K562 (cell line): Measurements from ENCODE around the gene POLD4. TPM values are rescaled to one million over a fixed set of nuclear protein-coding genes. Genes with fewer than 3 reads are reported as not detected.
A peak's percentile ranks its signal among the peaks of the same experiment; 100 is the strongest.

ENCODE experiments used
- FOXA1 ChIP-seq: fragments of 450-650 bp; IDR thresholded peaks from 2 replicates; pipeline ENCODE4 v1.6.1; 2016; ENCODE audit warnings: mild to moderate bottlenecking, borderline replicate concordance
- GTF2F1 ChIP-seq: IDR thresholded peaks from 2 replicates; pipeline ENCODE4 v1.6.1; 2011; ENCODE audit warnings: low read depth, low read length, improper control_type of control experiment
- HLTF ChIP-seq: fragments of 450-650 bp; IDR thresholded peaks from 2 replicates; pipeline ENCODE4 v1.6.1; 2016
- LARP7 ChIP-seq: fragments of 450-650 bp; IDR thresholded peaks from 2 replicates; pipeline ENCODE4 v1.6.1; 2016
- LEF1 ChIP-seq: fragments of 450-650 bp; IDR thresholded peaks from 2 replicates; pipeline ENCODE4 v1.6.1; 2016; ENCODE audit warnings: mild to moderate bottlenecking
- MCM3 ChIP-seq: fragments of 450-650 bp; IDR thresholded peaks from 2 replicates; pipeline ENCODE4 v1.6.1; 2016
- MEF2A ChIP-seq: IDR thresholded peaks from 2 replicates; pipeline ENCODE4 v1.6.1; 2011; ENCODE audit warnings: low read depth, mild to moderate bottlenecking, low read length, moderate library complexity; ENCODE audit not compliant: control insufficient read depth
- PRDM10 ChIP-seq: fragments of 450-650 bp; IDR thresholded peaks from 2 replicates; pipeline ENCODE4 v1.6.1; 2018; ENCODE audit not compliant: partially characterized antibody
- PYGO2 ChIP-seq: fragments of 450-650 bp; IDR thresholded peaks from 2 replicates; pipeline ENCODE4 v1.6.1; 2016; ENCODE audit warnings: mild to moderate bottlenecking, missing genetic modification characterization, moderate library complexity, missing compliant biosample characterization
- RB1 ChIP-seq: fragments of 450-650 bp; IDR thresholded peaks from 2 replicates; pipeline ENCODE4 v1.6.1; 2017; ENCODE audit warnings: low read depth, mild to moderate bottlenecking
- RNF219 ChIP-seq: fragments of 250-450 bp; sonication (Bioruptor Pico); IDR thresholded peaks from 2 replicates; pipeline ENCODE4 v1.5.0; 2022; ENCODE audit warnings: mild to moderate bottlenecking
- SMARCA5 ChIP-seq: fragments of 450-650 bp; IDR thresholded peaks from 2 replicates; pipeline ENCODE4 v1.6.1; 2016
- SMARCE1 ChIP-seq: fragments of 450-650 bp; IDR thresholded peaks from 2 replicates; pipeline ENCODE4 v1.7.1; 2016; ENCODE audit warnings: mild to moderate bottlenecking
- TFE3 ChIP-seq: fragments of 450-650 bp; formaldehyde crosslinking; IDR thresholded peaks from 2 replicates; pipeline ENCODE4 v1.4.0; 2020; ENCODE audit warnings: mild to moderate bottlenecking, mixed read lengths
- ZBTB11 ChIP-seq, 3 experiments: fragments of 200-800 bp in 1 of 3; fragments of 250-450 bp in 1 of 3; fragments of 450-650 bp in 1 of 3; sonication (Bioruptor Pico) in 1 of 3; sonication (Bioruptor generic) in 1 of 3; formaldehyde crosslinking in 1 of 3; IDR thresholded peaks; 2 replicates each; pipeline versions ENCODE4 v1.6.1 to v1.8.0; 2016 to 2022; ENCODE audit warnings: mild to moderate bottlenecking in 2 of 3, missing genetic modification characterization in 2 of 3, missing compliant biosample characterization in 1 of 3, moderate library complexity in 1 of 3
- ZNF57 ChIP-seq: fragments of 450-650 bp; formaldehyde crosslinking; IDR thresholded peaks from 2 replicates; pipeline ENCODE4 v1.4.0; 2020; ENCODE audit warnings: mild to moderate bottlenecking, moderate library complexity
- polyA plus RNA-seq, 8 experiments: library from polyadenylated mRNA; depleted of rRNA in 4 of 8; stranded (reverse) in 5 of 8; unstranded in 3 of 8; fragments of >200 nt; fragmentation: Nextera tagmentation in 2 of 8; fragmentation: Illumina TruSeq in 1 of 8; extraction: Ambion mirVana in 2 of 8; extraction: Trizol in 1 of 8; gene quantifications; 2 replicates each; pipeline versions ENCODE4 v1.2.1 to v1.2.3, GENCODE V29; 2011 to 2014; ENCODE audit warnings: inconsistent platforms in 1 of 8, missing spikeins in 1 of 8
- total RNA-seq, 7 experiments: library from RNA; depleted of rRNA in 6 of 7; stranded (reverse); fragments of >200 nt in 6 of 7; fragmentation: Illumina TruSeq in 2 of 7; extraction: Trizol in 2 of 7; gene quantifications; 2 replicates each; pipeline versions ENCODE4 v1.2.1 to v1.2.3, GENCODE V29; 2011 to 2021; ENCODE audit warnings: low replicate concordance in 1 of 7

Gene POLD4
- total and polyA plus RNA-seq, 9 of the 15 experiments (the other 6 are each of a cell fraction or from before 2014, with no cell fraction given), result 5.8 to 64.5 (median 18.3) TPM

DNA sequence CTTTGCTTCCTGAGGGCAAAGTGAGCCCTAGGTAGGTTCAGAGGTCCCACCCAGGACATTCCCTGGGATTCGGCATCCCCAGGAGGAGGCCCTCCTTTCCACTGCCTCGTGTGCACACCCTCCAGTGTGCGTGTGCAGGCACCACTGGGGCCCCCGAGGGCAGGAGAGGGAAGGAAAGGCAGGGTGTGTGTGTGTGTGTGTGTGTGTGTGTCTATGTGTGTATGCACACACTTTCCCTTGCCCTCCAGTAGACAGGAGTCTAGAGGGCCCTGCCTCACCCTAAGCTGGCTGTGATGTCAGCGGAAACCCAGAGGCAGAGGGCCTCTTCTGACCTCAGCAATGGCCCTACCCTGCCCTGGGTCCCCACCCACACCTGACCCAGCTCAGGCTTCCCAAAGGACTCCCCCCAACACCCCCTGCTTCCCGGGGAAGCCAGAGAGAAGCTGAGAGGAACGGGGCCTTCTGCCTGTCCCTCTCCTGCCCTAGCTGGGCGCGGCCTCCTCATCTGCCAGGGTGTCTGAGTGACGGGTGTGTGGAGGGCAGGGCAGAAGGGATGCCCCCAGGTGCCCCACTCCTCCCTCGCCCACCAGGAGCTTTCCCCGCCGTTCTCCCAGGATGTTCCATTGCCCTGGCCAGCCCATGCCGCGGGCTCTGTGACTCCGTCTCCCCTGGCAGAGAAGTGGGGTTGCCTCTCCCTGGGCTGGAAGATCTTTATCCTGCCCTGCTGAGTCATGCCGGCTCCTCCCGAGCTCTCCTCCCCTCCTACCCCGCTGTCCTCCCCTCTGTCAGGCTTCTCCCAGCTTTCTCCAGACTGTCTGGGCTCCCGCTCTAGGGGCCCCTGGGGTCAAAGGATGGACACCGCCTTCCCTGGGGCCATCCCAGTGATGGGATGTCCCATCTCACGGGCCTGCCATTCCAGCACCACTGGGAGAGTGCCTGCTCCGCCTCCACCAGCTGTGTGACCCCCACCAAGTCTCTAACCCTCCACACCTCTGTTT is 26.0 kb upstream of the POLD4 start (continued):
- TF ChIP-seq TFE3 (CRISPR knock-in tag) (no peak), HLTF (no peak), ZBTB11 (CRISPR knock-in tag; IDR thresholded peaks at IDR 0.05) (0 out of 6 replicates have a peak, but pooled peaks of 1 of the 3 experiments have one; percentile 18), LARP7 (no peak), SMARCE1 (peak; percentile 89), MCM3 (no peak), LEF1 (peak; percentile 14; the same call in 1 of the 2 replicates), FOXA1 (no peak), GTF2F1 (no peak), MEF2A (no peak), SMARCA5 (no peak), PRDM10 (peak; percentile 80), PYGO2 (tag) (no peak), RNF219 (CRISPR knock-in tag) (no peak), ZNF57 (CRISPR knock-in tag) (no peak), RB1 (no peak)
